Thymus (tissue), 11 donors: ENCODE results near the gene TSKS. TPM values are rescaled to one million over a fixed set of nuclear protein-coding genes. Genes with fewer than 3 reads are reported as not detected.

Experiments used
- DNase-seq, 9 donors: peaks; one replicate each; pipeline ENCODE4 v3.0.0-alpha.2; 2013; ENCODE audit warnings: low spot score in 9 of 9, low read depth in 6 of 9, missing footprints in 1 of 9
- H3K27ac ChIP-seq, 2 donors: one replicate each; pipeline ENCODE4 v1.5.1; 2013; ENCODE audit warnings: control low read depth in 1 of 2, low read depth in 1 of 2, low read length in 1 of 2, mild to moderate bottlenecking in 1 of 2, moderate library complexity in 1 of 2
- H3K27me3 ChIP-seq, 2 donors: one replicate each; pipeline ENCODE4 v1.5.1; 2013; ENCODE audit warnings: low read length in 1 of 2; ENCODE audit not compliant: control insufficient read depth in 2 of 2, insufficient read depth in 1 of 2
- H3K36me3 ChIP-seq, 2 donors: one replicate each; pipeline ENCODE4 v1.5.1; 2013; ENCODE audit warnings: low read length in 1 of 2, mild to moderate bottlenecking in 1 of 2, moderate library complexity in 1 of 2; ENCODE audit not compliant: control insufficient read depth in 2 of 2, insufficient read depth in 2 of 2
- H3K4me1 ChIP-seq, 2 donors: one replicate each; pipeline ENCODE4 v1.5.1; 2013; ENCODE audit warnings: low read length in 2 of 2; ENCODE audit not compliant: control insufficient read depth in 2 of 2, insufficient read depth in 2 of 2
- H3K4me3 ChIP-seq, 2 donors: one replicate each; pipeline ENCODE4 v1.5.1; 2013; ENCODE audit warnings: low read length in 2 of 2, control low read depth in 1 of 2, mild to moderate bottlenecking in 1 of 2
- H3K9me3 ChIP-seq, 2 donors: one replicate each; pipeline ENCODE4 v1.5.1; 2013; ENCODE audit warnings: low read length in 1 of 2, mild to moderate bottlenecking in 1 of 2; ENCODE audit not compliant: control insufficient read depth in 2 of 2, insufficient read depth in 1 of 2
- WGBS: extraction: QIAGEN DNeasy Blood & Tissue Kit; methylation state at CpG from one replicate; pipeline ENCODE4 v1.1.7; 2013; 5-methylcytosine and 5-hydroxymethylcytosine counted together
- polyA plus RNA-seq: library from polyadenylated mRNA; stranded (reverse); fragments of 200-250 nt; gene quantifications from one replicate; pipeline ENCODE4 v1.2.3, GENCODE V29; 2013
- total RNA-seq: library from RNA; stranded (reverse); fragments of 120-200 nt; gene quantifications from one replicate; pipeline ENCODE4 v1.2.4, GENCODE V29; 2013
- donor health status: healthy.

The TSKS gene
- total and polyA plus RNA-seq, 2 donors: 2.4 to 2.6 TPM

DNA sequence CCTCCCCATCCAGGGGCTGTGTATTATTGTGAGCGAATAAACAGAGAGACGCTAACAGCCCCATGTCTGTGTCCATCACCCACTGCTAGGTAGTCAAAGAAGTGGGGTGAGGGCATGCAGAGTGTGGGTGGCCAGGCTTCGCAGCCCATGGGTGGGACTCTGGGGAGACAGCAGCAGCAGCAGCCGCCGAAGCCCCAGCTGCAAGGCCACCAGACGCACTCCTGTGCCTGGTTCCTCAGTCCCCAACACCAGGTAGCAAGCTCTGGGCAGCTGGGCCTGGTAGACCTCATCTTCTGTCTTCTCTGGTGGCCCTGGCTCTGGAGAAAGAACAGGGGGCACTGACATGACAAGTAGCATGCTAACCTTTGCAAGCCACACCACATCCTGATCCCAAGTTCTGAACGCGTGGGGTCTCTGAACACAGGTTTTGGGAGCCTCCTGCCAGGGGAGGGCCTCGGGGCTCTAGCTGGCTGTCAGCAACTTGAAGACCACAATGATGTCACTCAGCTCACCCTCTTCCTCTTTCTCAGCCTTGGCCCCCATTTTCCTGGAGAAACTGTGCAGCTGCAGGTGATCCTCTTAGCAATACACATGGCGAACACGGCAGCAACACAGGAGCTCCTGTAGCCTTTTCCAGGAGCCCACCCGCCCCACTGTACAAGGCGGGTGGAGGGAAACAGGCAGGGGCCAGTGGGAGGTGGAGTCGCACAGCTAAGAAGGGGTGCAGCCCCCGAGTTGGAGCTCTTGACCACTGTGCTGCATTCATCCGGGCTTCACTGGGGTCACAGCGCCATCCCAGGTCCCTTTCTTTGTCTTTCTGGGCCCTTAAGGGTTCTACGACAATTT, 44.2 kb upstream of the TSKS start:
- Histone ChIP-seq H3K4me3 (no peak overlapping the region), H3K27me3 (peaks cover 0 to 8% of the 10 kb centered on the region in 2 donors), H3K36me3 (peaks cover 30 to 34% of the 10 kb centered on the region in 2 donors), H3K27ac (peak overlapping the region in 1 of 2 donors; percentile 10), H3K9me3 (no peaks in the 10 kb centered on the region), H3K4me1 (peaks cover 5 to 32% of the 10 kb centered on the region in 2 donors)
- DNase-seq: peak in 1 of 9 donors; percentile 43
- 61% methylated on average over 18 of the region's 18 CpGs for WGBS

DNA sequence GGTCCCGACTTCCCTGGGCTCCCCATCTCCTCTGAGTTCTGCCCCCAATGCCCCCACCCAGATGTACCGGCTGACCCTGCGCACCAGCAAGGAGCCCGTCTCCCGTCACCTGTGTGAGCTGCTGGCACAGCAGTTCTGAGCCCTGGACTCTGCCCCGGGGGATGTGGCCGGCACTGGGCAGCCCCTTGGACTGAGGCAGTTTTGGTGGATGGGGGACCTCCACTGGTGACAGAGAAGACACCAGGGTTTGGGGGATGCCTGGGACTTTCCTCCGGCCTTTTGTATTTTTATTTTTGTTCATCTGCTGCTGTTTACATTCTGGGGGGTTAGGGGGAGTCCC, 43.5 kb upstream of the TSKS start:
- H3K4me1 ChIP-seq: peaks cover 2 to 30% of the 10 kb centered on the region in 2 donors
- H3K27ac ChIP-seq: no peak overlapping the region
- no peak for DNase-seq
- H3K36me3 ChIP-seq: peaks cover 37 to 38% of the 10 kb centered on the region in 2 donors
- H3K27me3 ChIP-seq: peaks cover 0 to 8% of the 10 kb centered on the region in 2 donors
- H3K9me3 ChIP-seq: no peaks in the 10 kb centered on the region
- 97% methylated on average over 8 of the region's 8 CpGs for WGBS
- H3K4me3 ChIP-seq: no peak overlapping the region

DNA sequence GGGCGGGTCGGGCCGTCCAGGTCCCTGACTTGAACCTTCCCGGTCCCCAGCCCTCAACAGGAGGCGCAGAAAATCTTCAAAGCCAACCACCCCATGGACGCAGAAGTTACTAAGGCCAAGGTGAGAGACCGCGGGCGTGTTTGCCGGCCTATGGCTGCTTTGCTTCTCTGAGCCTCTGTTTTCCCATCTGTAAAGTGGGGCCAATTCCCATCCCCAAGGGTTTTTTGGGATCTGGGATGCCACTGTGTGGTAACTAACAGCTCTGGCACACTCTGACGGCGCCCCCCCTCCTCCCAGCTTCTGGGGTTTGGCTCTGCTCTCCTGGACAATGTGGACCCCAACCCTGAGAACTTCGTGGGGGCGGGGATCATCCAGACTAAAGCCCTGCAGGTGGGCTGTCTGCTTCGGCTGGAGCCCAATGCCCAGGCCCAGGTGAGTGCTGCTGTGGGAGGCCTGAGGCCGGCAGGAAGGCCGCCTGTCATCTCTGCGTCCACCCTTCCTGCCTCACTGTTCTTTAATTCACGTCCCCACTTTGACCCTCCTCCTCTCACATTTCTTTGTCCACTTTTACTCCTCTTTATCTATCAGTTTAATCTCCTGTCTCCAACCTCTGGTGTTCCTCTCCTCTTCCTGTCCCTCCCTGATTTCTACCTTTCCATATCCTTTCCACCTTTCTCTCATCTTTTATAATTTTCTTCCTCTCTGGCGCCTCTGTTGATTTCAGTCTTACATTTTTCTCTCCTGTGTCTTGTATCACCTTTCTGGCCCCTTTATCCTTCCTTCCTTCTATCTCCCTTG, 42.9 kb upstream of the TSKS start:
- WGBS: 97% methylated on average over 20 of the region's 20 CpGs
- Histone ChIP-seq H3K27ac (no peak overlapping the region), H3K36me3 (peaks cover 42 to 43% of the 10 kb centered on the region in 2 donors), H3K27me3 (peaks cover 0 to 8% of the 10 kb centered on the region in 2 donors), H3K4me3 (no peak overlapping the region), H3K4me1 (peaks cover 2 to 30% of the 10 kb centered on the region in 2 donors), H3K9me3 (no peaks in the 10 kb centered on the region)
- no peak for DNase-seq

DNA sequence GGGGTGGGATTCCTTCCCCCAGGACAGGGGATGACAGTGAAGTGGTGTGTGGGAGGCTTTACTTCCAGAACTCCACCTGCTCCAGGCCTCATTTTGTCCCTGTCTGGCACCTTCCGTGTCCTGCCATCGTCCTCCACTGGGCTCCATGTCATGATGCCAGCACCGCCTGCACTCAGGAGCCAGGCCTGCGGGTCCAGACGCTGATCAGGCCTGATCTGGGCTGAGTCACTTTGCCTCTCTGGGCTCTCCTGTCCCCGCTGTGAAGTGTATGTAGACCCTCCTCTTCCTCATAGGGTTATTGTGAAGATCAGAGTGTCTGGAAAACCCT, 40.4 kb upstream of the TSKS start:
- DNase-seq: no peak
- no peaks in the 10 kb centered on the region for H3K27me3 ChIP-seq
- no peak overlapping the region for H3K4me3 ChIP-seq
- WGBS: 98% methylated on average over 6 of the region's 6 CpGs
- H3K36me3 ChIP-seq: peaks cover 67% of the 10 kb centered on the region in 2 donors
- no peaks in the 10 kb centered on the region for H3K9me3 ChIP-seq
- no peak overlapping the region for H3K27ac ChIP-seq
- peaks cover 0 to 14% of the 10 kb centered on the region in 2 donors for H3K4me1 ChIP-seq

DNA sequence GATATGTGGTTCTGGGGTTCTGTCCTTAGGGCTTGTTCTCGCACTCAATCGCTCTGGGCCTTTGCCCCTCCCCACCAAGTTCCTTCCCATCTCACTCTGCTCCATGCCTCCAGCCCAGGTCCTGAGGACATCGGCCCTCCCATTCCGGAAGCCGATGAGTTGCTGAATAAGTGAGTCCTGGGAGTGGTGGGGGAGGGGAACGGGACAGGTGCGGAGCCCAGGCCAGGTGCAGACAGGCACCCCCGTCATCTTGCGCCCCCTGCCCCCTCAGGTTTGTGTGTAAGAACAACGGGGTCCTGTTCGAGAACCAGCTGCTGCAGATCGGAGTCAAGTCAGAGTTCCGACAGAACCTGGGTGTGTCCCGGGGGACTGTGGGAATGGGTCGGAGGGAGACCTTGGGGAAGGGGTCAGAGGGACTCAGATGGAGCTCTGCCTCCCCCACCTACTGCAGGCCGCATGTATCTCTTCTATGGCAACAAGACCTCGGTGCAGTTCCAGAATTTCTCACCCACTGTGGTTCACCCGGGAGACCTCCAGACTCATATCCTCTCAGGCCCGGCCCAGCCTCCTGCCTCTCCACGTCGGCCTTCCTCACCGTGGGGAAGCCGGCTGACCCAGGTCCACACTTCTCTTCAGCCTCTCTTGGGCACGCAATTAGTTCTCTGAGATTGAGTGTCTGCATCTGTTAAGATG, 39.9 kb upstream of the TSKS start:
- H3K27me3 ChIP-seq: no peaks in the 10 kb centered on the region
- no peak overlapping the region for H3K4me3 ChIP-seq
- peaks cover 67 to 72% of the 10 kb centered on the region in 2 donors for H3K36me3 ChIP-seq
- no peaks in the 10 kb centered on the region for H3K9me3 ChIP-seq
- H3K4me1 ChIP-seq: peaks cover 0 to 10% of the 10 kb centered on the region in 2 donors
- H3K27ac ChIP-seq: no peak overlapping the region
- WGBS: 97% methylated on average over 24 of the region's 24 CpGs
- no peak for DNase-seq

DNA sequence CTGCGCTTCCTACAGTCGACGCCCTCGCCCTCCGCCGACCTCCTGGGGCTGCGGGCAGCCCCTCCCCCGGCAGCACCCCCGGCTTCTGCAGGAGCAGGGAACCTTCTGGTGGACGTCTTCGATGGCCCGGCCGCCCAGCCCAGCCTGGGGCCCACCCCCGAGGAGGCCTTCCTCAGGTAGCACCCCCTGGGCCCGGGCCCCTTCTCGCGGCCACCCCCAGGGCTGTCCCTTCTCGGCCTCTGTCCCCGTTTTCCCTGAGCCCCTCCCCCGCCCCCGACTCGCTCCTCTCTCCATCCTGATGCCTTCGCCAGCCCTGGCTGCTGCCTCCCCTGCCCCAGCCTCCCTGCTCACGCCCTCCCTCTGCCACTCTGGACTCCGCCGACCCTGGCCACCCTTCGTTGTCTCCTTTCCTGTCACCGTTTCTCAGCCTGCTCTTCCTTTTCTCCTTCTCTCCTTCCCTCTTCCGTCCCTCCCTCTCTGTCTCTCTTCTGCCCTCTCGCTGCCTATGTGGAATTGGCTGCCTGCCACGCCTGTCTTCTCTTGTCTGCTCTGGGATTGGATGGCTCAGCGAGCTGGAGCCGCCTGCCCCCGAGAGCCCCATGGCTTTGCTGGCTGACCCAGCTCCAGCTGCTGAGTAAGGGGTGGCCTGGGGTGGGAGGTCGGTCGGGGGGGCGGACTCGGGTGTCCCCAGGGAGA, 39.0 kb upstream of the TSKS start:
- 93% methylated on average over 38 of the region's 38 CpGs for WGBS
- Histone ChIP-seq H3K27me3 (no peaks in the 10 kb centered on the region), H3K4me1 (peaks cover 0 to 2% of the 10 kb centered on the region in 2 donors), H3K27ac (peak overlapping the region in 1 of 2 donors; percentile 12), H3K9me3 (no peaks in the 10 kb centered on the region), H3K4me3 (no peak overlapping the region), H3K36me3 (peaks cover 72 to 73% of the 10 kb centered on the region in 2 donors)
- DNase-seq: no peak

DNA sequence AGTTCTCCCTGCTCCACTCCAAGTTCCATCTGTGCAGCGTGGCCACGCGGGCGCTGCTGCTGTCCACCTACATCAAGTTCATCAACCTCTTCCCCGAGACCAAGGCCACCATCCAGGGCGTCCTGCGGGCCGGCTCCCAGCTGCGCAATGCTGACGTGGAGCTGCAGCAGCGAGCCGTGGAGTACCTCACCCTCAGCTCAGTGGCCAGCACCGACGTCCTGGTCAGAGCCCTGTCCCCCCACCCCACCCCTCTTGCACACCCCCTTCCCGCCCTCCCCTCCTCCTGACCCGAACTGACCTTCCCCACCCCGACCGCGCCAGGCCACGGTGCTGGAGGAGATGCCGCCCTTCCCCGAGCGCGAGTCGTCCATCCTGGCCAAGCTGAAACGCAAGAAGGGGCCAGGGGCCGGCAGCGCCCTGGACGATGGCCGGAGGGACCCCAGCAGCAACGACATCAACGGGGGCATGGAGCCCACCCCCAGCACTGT, 38.3 kb upstream of the TSKS start:
- H3K27me3 ChIP-seq: no peaks in the 10 kb centered on the region
- peaks cover 74 to 77% of the 10 kb centered on the region in 2 donors for H3K36me3 ChIP-seq
- WGBS: 95% methylated on average over 32 of the region's 32 CpGs
- H3K4me1 ChIP-seq: no peaks in the 10 kb centered on the region
- DNase-seq: no peak
- H3K9me3 ChIP-seq: peaks cover 0 to under 1% of the 10 kb centered on the region in 2 donors
- H3K4me3 ChIP-seq: no peak overlapping the region
- no peak overlapping the region for H3K27ac ChIP-seq

DNA sequence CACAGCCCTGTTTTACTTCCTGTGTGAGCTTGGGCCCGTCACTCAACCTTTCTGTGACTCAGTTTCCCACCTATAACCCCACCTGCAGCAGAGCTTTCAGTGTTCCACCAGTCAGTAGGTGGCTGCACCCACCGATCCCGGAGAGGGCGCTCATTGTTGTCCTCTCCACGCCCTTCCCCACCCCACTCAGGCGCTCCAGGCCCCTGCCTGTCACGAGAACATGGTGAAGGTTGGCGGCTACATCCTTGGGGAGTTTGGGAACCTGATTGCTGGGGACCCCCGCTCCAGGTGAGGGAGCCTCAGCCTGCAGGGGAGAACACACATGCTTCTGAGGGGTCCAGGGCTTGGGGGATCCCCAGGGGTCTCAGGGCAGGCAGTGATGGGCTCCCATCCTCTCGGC, 37.7 kb upstream of the TSKS start:
- Histone ChIP-seq H3K9me3 (peaks cover 0 to 2% of the 10 kb centered on the region in 2 donors), H3K27ac (no peak overlapping the region), H3K4me3 (no peak overlapping the region), H3K27me3 (no peaks in the 10 kb centered on the region), H3K36me3 (peaks cover 75 to 80% of the 10 kb centered on the region in 2 donors), H3K4me1 (no peaks in the 10 kb centered on the region)
- 99% methylated on average over 10 of the region's 10 CpGs for WGBS
- no peak for DNase-seq
